Measurements from ENCODE around the gene PFKFB2.

PFKFB2 gene

DNA sequence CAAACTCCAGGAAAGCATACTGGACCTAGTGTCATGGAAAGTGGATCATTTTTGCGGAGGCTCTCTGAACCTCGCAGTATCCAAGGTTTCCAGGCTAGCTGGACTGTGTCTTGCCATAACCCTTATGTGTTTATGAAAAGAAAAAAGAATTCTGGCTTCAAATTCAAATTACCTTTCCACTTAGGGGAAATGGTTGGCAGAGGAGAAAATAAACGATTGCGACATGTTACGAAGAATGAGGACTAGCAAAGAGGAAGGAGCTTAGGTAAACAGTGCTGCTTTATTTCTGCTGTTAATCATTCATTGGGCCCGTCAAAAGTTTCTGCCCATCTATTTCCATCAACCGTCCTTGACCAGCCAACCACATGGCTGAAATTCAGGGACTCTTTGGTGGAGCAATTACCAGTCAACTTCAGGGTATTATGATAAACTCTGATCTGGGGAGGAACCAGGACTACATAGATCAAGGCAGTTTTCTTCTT is 50.9 kb downstream of the PFKFB2 start, which contains the start of gene C4BPA:
Gene C4BPA, plus strand, starts transcription at position 342 of the 482 bp plus-strand sequence. CDS start 8,793 bp downstream, outside the sequence.
- no peak for DNase-seq
- in situ Hi-C loops (cut with HindIII; ENCODE audit: low pct_ligation_motif_present, low pct_unique_long_range_greater_than_20kb, low sequenced_read_pairs), result no loop called here

- in situ Hi-C loops (cut with HindIII; ENCODE audit: low pct_ligation_motif_present, low pct_unique_long_range_greater_than_20kb, low sequenced_read_pairs), result no loop called here
- no peak for DNase-seq
These were observed 55.9 kb downstream of the PFKFB2 start for GRCh38 chr1:207109004-207109403.

DNA sequence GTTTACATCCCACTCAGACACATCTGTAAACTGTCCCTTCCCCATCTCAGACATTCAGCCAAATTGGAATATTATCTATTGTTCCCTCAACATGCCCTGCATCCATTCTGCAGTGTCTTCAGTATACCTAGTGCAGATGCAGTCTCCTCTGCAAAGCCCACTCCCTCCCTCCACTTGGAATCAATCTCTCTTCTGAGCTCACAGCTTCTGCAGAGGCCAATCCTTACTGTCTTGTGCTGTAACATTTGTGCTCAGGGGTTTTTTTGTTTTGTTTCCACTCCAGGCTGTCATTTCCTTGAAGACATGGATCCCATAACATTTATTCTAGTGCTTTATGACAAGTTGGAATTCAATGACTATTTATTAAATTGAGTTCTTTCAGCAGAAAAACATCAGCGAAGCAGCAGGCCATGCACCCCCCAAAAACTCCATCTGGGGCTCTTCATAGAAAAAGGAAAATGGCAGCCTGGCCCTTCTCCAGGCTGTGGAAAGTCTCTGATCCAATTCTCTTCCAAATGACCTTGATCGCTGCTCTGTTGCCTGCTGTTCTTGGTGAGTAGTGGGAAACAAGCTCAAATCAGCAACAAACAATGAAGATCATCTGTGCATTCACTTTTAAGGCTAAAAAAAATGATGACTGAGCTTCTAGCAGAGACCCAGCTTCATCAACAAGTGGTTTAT is 59.7 kb downstream of the PFKFB2 start:
- in situ Hi-C loops (cut with HindIII; ENCODE audit: low pct_ligation_motif_present, low pct_unique_long_range_greater_than_20kb, low sequenced_read_pairs), result no loop called here
- no peak for DNase-seq

- DNase-seq, result no peak
- in situ Hi-C loops (cut with HindIII; ENCODE audit: low pct_ligation_motif_present, low pct_unique_long_range_greater_than_20kb, low sequenced_read_pairs), result no loop called here
These were observed 62.2 kb downstream of the PFKFB2 start for GRCh38 chr1:207115269-207115668.

GRCh38 chr1:207124389-207124788 is 71.3 kb downstream of the PFKFB2 start:
- in situ Hi-C loops (cut with HindIII; ENCODE audit: low pct_ligation_motif_present, low pct_unique_long_range_greater_than_20kb, low sequenced_read_pairs), result no loop called here
- no peak for DNase-seq

GRCh38 chr1:207128336-207128921 is 75.4 kb downstream of the PFKFB2 start:
- DNase-seq, result no peak
- in situ Hi-C loops (cut with HindIII; ENCODE audit: low pct_ligation_motif_present, low pct_unique_long_range_greater_than_20kb, low sequenced_read_pairs), result no loop called here

GRCh38 chr1:207129053-207129452 is 76.0 kb downstream of the PFKFB2 start:
- no peak for DNase-seq
- in situ Hi-C loops (cut with HindIII; ENCODE audit: low pct_ligation_motif_present, low pct_unique_long_range_greater_than_20kb, low sequenced_read_pairs), result no loop called here

Data from ACHN (cell line).